HepG2 (cell line): ENCODE results near the gene TPX2.

ENCODE experiments used
- CEBPG ChIP-seq: IDR thresholded peaks from 2 replicates; pipeline ENCODE4 v1.6.1; 2016
- HNRNPLL ChIP-seq: fragments of 200-400 bp; formaldehyde crosslinking; IDR thresholded peaks from 2 replicates; pipeline ENCODE4 v1.6.1; 2017; ENCODE audit warnings: mild to moderate bottlenecking, low read depth, low read length; ENCODE audit not compliant: poor library complexity, severe bottlenecking
- NR3C1 ChIP-seq: sonication (generic); formaldehyde crosslinking; IDR thresholded peaks from 2 replicates; pipeline ENCODE4 v1.4.0; 2020; ENCODE audit warnings: missing genetic modification reagents
- POLR2A ChIP-seq, 2 experiments: IDR thresholded peaks; 2 replicates each; pipeline ENCODE4 v1.6.1; 2011; ENCODE audit warnings: low read depth in 2 of 2, low read length in 2 of 2, mild to moderate bottlenecking in 1 of 2, moderate library complexity in 1 of 2; ENCODE audit not compliant: insufficient read depth in 1 of 2
- SMC3 ChIP-seq: IDR thresholded peaks from 2 replicates; pipeline ENCODE4 v1.6.1; 2011; ENCODE audit warnings: low read length, improper control_type of control experiment
- SRY ChIP-seq: sonication (generic); formaldehyde crosslinking; IDR thresholded peaks from 2 replicates; pipeline ENCODE4 v1.8.0; 2022; ENCODE audit warnings: mild to moderate bottlenecking, missing genetic modification reagents
- TAF1 ChIP-seq: sonication (generic); formaldehyde crosslinking; IDR thresholded peaks from 2 replicates; pipeline ENCODE4 v1.4.0; 2020; ENCODE audit warnings: missing genetic modification reagents
- TGIF2 ChIP-seq: IDR thresholded peaks from 2 replicates; pipeline ENCODE4 v1.6.1; 2016; ENCODE audit warnings: control low read depth, missing compliant biosample characterization
- ZFP36 ChIP-seq: fragments of 150-350 bp; IDR thresholded peaks from 2 replicates; pipeline ENCODE4 v1.6.1; 2018; ENCODE audit warnings: borderline replicate concordance, low read length, low read depth; ENCODE audit not compliant: partially characterized antibody
- ZNF749 ChIP-seq: sonication (generic); formaldehyde crosslinking; IDR thresholded peaks from 2 replicates; pipeline ENCODE4 v1.8.0; 2022; ENCODE audit warnings: mild to moderate bottlenecking, missing genetic modification reagents, moderate library complexity, borderline replicate concordance
- TF ChIP-seq, protein P1 (sequence below): sonication (generic); formaldehyde crosslinking; IDR thresholded peaks from 2 replicates; pipeline ENCODE4 v1.5.0; 2020; ENCODE audit warnings: mild to moderate bottlenecking, missing genetic modification reagents, moderate library complexity
- TF ChIP-seq, protein P2 (sequence below): sonication (generic); formaldehyde crosslinking; IDR thresholded peaks from 2 replicates; pipeline ENCODE4 v1.4.0; 2020; ENCODE audit warnings: missing genetic modification reagents

DNA sequence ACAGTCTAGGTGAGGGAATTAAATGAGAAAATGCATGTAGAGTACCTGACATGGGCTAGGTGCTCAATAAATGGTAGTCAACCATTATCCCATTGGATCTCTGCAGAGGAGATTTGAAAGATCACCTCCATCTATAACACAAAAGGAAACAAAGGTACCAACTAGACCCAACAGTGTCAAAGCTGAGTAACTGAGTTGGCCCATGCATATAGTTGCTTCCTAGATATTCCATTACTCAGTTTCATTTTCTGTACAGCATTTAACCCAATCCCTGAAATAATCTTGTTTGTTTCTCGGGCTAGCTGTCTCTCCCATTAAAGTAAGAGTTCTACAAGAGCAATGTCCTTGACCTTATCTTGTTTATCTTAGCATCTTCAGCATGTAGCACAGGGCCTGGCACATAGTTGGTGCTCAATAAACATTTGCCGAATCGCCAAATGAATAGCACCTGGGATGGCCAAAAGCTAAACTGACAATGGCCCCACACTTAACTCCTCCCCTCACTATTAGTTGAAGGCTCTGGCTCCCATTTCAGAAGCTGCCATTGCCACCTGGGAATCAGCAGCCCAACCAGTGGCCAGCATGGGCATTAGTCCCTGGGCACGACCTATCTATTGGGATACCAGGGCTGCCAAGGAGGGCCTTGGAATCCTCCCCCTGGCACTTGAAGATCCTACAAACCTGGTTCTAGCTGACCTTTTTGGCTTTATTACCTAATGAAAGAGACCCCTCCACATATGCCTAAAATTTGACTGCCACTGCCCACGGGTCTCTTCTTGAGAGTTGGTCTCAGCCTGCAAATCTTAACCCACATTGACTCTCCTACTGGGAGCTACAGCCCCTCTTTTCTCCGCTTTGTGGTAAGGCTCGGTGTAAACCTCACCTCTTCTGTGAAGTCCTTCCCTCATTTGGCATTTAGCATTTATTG lies 39.0 kb upstream of the TPX2 start:
- TF ChIP-seq ZFP36, result no peak
- TF ChIP-seq TAF1 (CRISPR knock-in tag), result peak; percentile 14; the same call in 1 of the 2 replicates
- no peak for TF ChIP-seq POLR2A (IDR thresholded peaks at IDR 0.05; ENCODE audit: insufficient read depth in 1 of 2, low read depth in 2 of 2, low read length in 2 of 2)
- TF ChIP-seq, protein P1, sequence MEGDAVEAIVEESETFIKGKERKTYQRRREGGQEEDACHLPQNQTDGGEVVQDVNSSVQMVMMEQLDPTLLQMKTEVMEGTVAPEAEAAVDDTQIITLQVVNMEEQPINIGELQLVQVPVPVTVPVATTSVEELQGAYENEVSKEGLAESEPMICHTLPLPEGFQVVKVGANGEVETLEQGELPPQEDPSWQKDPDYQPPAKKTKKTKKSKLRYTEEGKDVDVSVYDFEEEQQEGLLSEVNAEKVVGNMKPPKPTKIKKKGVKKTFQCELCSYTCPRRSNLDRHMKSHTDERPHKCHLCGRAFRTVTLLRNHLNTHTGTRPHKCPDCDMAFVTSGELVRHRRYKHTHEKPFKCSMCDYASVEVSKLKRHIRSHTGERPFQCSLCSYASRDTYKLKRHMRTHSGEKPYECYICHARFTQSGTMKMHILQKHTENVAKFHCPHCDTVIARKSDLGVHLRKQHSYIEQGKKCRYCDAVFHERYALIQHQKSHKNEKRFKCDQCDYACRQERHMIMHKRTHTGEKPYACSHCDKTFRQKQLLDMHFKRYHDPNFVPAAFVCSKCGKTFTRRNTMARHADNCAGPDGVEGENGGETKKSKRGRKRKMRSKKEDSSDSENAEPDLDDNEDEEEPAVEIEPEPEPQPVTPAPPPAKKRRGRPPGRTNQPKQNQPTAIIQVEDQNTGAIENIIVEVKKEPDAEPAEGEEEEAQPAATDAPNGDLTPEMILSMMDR (CRISPR knock-in tag), result no peak
- TF ChIP-seq CEBPG (CRISPR knock-in tag), result no peak
- TF ChIP-seq NR3C1, result no peak
- TF ChIP-seq SMC3, result no peak
- TF ChIP-seq SRY (CRISPR knock-in tag), result no peak
- TF ChIP-seq ZNF749, result no peak
- TF ChIP-seq HNRNPLL, result no peak
- TF ChIP-seq, protein P2, sequence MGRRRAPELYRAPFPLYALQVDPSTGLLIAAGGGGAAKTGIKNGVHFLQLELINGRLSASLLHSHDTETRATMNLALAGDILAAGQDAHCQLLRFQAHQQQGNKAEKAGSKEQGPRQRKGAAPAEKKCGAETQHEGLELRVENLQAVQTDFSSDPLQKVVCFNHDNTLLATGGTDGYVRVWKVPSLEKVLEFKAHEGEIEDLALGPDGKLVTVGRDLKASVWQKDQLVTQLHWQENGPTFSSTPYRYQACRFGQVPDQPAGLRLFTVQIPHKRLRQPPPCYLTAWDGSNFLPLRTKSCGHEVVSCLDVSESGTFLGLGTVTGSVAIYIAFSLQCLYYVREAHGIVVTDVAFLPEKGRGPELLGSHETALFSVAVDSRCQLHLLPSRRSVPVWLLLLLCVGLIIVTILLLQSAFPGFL, result no peak
- TF ChIP-seq TGIF2, result no peak
